ENCODE data around the gene PRXL2C. TPM values are rescaled to one million over a fixed set of nuclear protein-coding genes. Genes with fewer than 3 reads are reported as not detected.
A peak's percentile ranks its signal among the peaks of the same experiment; 100 is the strongest.
"Not testable (repeated sequence)": the region's sequence is repeated elsewhere in the genome, so short reads cannot be mapped to it uniquely, and the experiment has no call there.

The PRXL2C gene
- total and polyA plus RNA-seq, 2 of the 13 experiments (the other 11 are each of a cell fraction or from before 2014, with no cell fraction given) = 11.0 to 13.2 TPM

GRCh38 chr9:96667363-96667728, 12.2 kb upstream of the PRXL2C start (continued):
- TF ChIP-seq CTCF (CRISPR knock-in tag; IDR thresholded peaks at IDR 0.05) = peak; percentile 39; the same call in 1 of the 2 replicates
- TF ChIP-seq FLYWCH1 (CRISPR knock-in tag; IDR thresholded peaks at IDR 0.05) = no peak
- TF ChIP-seq ZNF256 (CRISPR knock-in tag; conservative IDR thresholded peaks at IDR 0.05) = no peak
- TF ChIP-seq GZF1 (CRISPR knock-in tag; IDR thresholded peaks at IDR 0.05) = no peak
- no peak for TF ChIP-seq ZNF331 (CRISPR knock-in tag; IDR thresholded peaks at IDR 0.05)
- 0 out of 2 replicates have a peak, but pooled peaks have one; percentile 47 for TF ChIP-seq ZNF891 (CRISPR knock-in tag; IDR thresholded peaks at IDR 0.05)
- TF ChIP-seq SOX5 (CRISPR knock-in tag; IDR thresholded peaks at IDR 0.05; ENCODE audit: borderline replicate concordance) = no peak
- no peak for TF ChIP-seq PHF5A (CRISPR knock-in tag; IDR thresholded peaks at IDR 0.05; ENCODE audit: low read depth, unreplicated experiment)
- TF ChIP-seq SIX4 (CRISPR knock-in tag; IDR thresholded peaks at IDR 0.05) = no peak

GRCh38 chr9:96666653-96667362, 11.7 kb upstream of the PRXL2C start:
- H3K79me2 ChIP-seq (ENCODE audit: insufficient read depth, low read length); H3K9me3 ChIP-seq (ENCODE audit: low read length); H3K27me3 ChIP-seq (ENCODE audit: control insufficient read depth in 1 of 2, insufficient read depth in 2 of 2, low read length in 2 of 2); BruUV-seq (replicated peaks); H2AFZ ChIP-seq (ENCODE audit: low read length); H4K20me1 ChIP-seq (ENCODE audit: insufficient read depth, low read length); H3K27ac ChIP-seq (ENCODE audit: extremely low read length, insufficient read depth, low read length); H3K36me3 ChIP-seq (replicated peaks in 1 of 2; ENCODE audit: control insufficient read depth in 1 of 2, insufficient read depth in 2 of 2, low read length in 2 of 2): not testable (repeated sequence)
- ATAC-seq (peak; percentile 62), DNase-seq (ENCODE audit: low spot score) (peak; percentile 60), FAIRE-seq (peak; percentile 50)
- ChIA-PET POLR2A (interaction anchor here (1.0 kb wide), 1 partner anchor 225 kb away, joined by 4 read pairs; no protein-coding TSS in a partner anchor), CTCF (ENCODE audit: low intra/inter-chr PET ratio, low total read pairs) (interaction anchor here (0.6 to 2.0 kb wide), 7 partner anchors 12 to 339 kb away, joined by 3 to 9 read pairs (median 4); partner anchors contain the start of gene PRXL2C)
- WGBS (ENCODE audit: low lambda C conversion rate) = 25% methylated on average over 14 of the region's 15 CpGs
- H3K9ac ChIP-seq (ENCODE audit: insufficient read depth, low read depth, low read length) = peak overlapping the region; percentile 34; the same call in 1 of the 2 replicates
- in situ Hi-C loops (cut with HindIII; ENCODE audit: extremely low pct_ligation_motif_present, low pct_unique_long_range_greater_than_20kb) (loop anchor here (25.0 kb wide), 1 partner anchor 330 kb away; no protein-coding TSS in a partner anchor), intact Hi-C loops (cut with micrococcal nuclease; ENCODE audit: unreplicated experiment) (loop anchor here (1.0 to 2.0 kb wide), 2 partner anchors 224 to 340 kb away; no protein-coding TSS in a partner anchor)
- peak overlapping the region; percentile 80 for H3K4me2 ChIP-seq (ENCODE audit: low read depth, low read length)
- peaks cover 40% of the 10 kb centered on the region for H3K4me1 ChIP-seq (ENCODE audit: insufficient read depth, low read length)
- TF ChIP-seq MIXL1 (CRISPR knock-in tag; IDR thresholded peaks at IDR 0.05) = 0 out of 2 replicates have a peak, but pooled peaks have one; percentile 29
- peak; percentile 58 for TF ChIP-seq CTCF (CRISPR knock-in tag; IDR thresholded peaks at IDR 0.05)
- peak; percentile 65 for TF ChIP-seq SMC3 (IDR thresholded peaks at IDR 0.05; ENCODE audit: low read length)
- TF ChIP-seq BCL6 (CRISPR knock-in tag; IDR thresholded peaks at IDR 0.05) = peak; percentile 78
- TF ChIP-seq CEBPB (IDR thresholded peaks at IDR 0.05; ENCODE audit: borderline replicate concordance, low read depth, low read length) = peak; percentile 15; the same call in 1 of the 2 replicates
- 0 out of 2 replicates have a peak, but pooled peaks have one; percentile 22 for TF ChIP-seq GATAD2A (CRISPR knock-in tag; IDR thresholded peaks at IDR 0.05)
- TF ChIP-seq STAG1 (CRISPR knock-in tag; IDR thresholded peaks at IDR 0.05) = peak; percentile 85
- TF ChIP-seq YEATS4 (CRISPR knock-in tag; IDR thresholded peaks at IDR 0.05; ENCODE audit: borderline replicate concordance) = 0 out of 2 replicates have a peak, but pooled peaks have one; percentile 22
- peak; percentile 46 for TF ChIP-seq ASH2L (IDR thresholded peaks at IDR 0.05; ENCODE audit: insufficient read length, low read depth, low read length)
- peak; percentile 93 for TF ChIP-seq ZNF362 (CRISPR knock-in tag; IDR thresholded peaks at IDR 0.05; ENCODE audit: borderline replicate concordance)
- H3K4me3 ChIP-seq (replicated peaks in 1 of 3; ENCODE audit: insufficient read depth in 1 of 3, low read depth in 2 of 3, low read length in 3 of 3) = peak overlapping the region in 1 of 3 experiments; percentile 43; a peak in 2 of 6 replicates
